Hepatocyte (in vitro differentiated cells): ENCODE measurements around the gene ZNF219. TPM values are rescaled to one million over a fixed set of nuclear protein-coding genes. Genes with fewer than 3 reads are reported as not detected.

Experiments
- DNase-seq: peaks from one replicate; pipeline ENCODE4 v3.0.0-alpha.2; 2016; ENCODE audit warnings: low spot score
- H2AFZ ChIP-seq: fragments of 200-600 bp; sonication (generic); 2 replicates; pipeline ENCODE4 v1.6.0; 2016; ENCODE audit warnings: antibody characterized with exemption, mild to moderate bottlenecking
- H3K27ac ChIP-seq: fragments of 200-600 bp; sonication (generic); 2 replicates; pipeline ENCODE4 v1.5.1; 2016; ENCODE audit warnings: mild to moderate bottlenecking
- H3K27me3 ChIP-seq: fragments of 200-600 bp; sonication (generic); 2 replicates; pipeline ENCODE4 v1.6.1; 2016
- H3K36me3 ChIP-seq: fragments of 200-600 bp; sonication (generic); replicated peaks from 2 replicates; pipeline ENCODE4 v1.5.1; 2016; ENCODE audit warnings: low read depth; ENCODE audit not compliant: insufficient read depth
- H3K4me1 ChIP-seq: fragments of 200-600 bp; sonication (generic); 2 replicates; pipeline ENCODE4 v1.5.1; 2016; ENCODE audit warnings: mild to moderate bottlenecking, moderate library complexity; ENCODE audit not compliant: insufficient read depth
- H3K4me2 ChIP-seq: fragments of 200-600 bp; sonication (generic); 2 replicates; pipeline ENCODE4 v1.6.0; 2016
- H3K4me3 ChIP-seq: fragments of 200-600 bp; sonication (generic); 2 replicates; pipeline ENCODE4 v1.5.1; 2016; ENCODE audit warnings: mild to moderate bottlenecking
- H3K79me2 ChIP-seq: fragments of 200-600 bp; sonication (generic); 2 replicates; pipeline ENCODE4 v1.6.0; 2017; ENCODE audit warnings: mild to moderate bottlenecking
- H3K9me2 ChIP-seq: fragments of 200-600 bp; sonication (generic); replicated peaks from 2 replicates; pipeline ENCODE4 v1.6.0; 2017; ENCODE audit warnings: mild to moderate bottlenecking; ENCODE audit not compliant: insufficient read depth
- H3K9me3 ChIP-seq: fragments of 200-600 bp; sonication (generic); 2 replicates; pipeline ENCODE4 v1.5.1; 2016; ENCODE audit warnings: low read depth, mild to moderate bottlenecking
- H4K20me1 ChIP-seq: fragments of 200-600 bp; sonication (generic); 2 replicates; pipeline ENCODE4 v1.6.0; 2016; ENCODE audit warnings: mild to moderate bottlenecking; ENCODE audit not compliant: insufficient read depth, poor library complexity, severe bottlenecking
- CTCF ChIP-seq: fragments of 200-600 bp; sonication (generic); IDR thresholded peaks from 2 replicates; pipeline ENCODE4 v1.5.1; 2016; ENCODE audit warnings: antibody characterized with exemption, mild to moderate bottlenecking; ENCODE audit not compliant: poor library complexity
- EZH2 ChIP-seq: fragments of 200-600 bp; sonication (generic); IDR thresholded peaks from 2 replicates; pipeline ENCODE4 v1.6.1; 2016; ENCODE audit warnings: antibody characterized with exemption, mild to moderate bottlenecking, borderline replicate concordance
- EZH2phosphoT487 ChIP-seq: fragments of 200-600 bp; sonication (generic); IDR thresholded peaks from one replicate; pipeline ENCODE4 v1.6.1; 2018; ENCODE audit warnings: antibody characterized with exemption, mild to moderate bottlenecking, low read depth, moderate library complexity; ENCODE audit not compliant: unreplicated experiment, severe bottlenecking
- WGBS: methylation state at CpG from one replicate; pipeline ENCODE4 v1.1.6; 2016; ENCODE audit warnings: low lambda C conversion rate; ENCODE audit errors: missing lambda C conversion rate; 5-methylcytosine and 5-hydroxymethylcytosine counted together
- polyA plus RNA-seq: library from polyadenylated mRNA; unstranded; fragments of >200 nt; fragmentation: Nextera tagmentation; extraction: Ambion mirVana; gene quantifications from 2 replicates; pipeline ENCODE4 v1.2.1, GENCODE V29; 2016
- total RNA-seq: library from RNA; depleted of rRNA; stranded (reverse); fragments of >200 nt; gene quantifications from 2 replicates; pipeline ENCODE4 v1.2.3, GENCODE V29; 2014

Gene ZNF219
- total and polyA plus RNA-seq, 2 experiments from 2014 or later: 25.1 to 29.5 TPM

GRCh38 chr14:21097636-21098075 lies 799 bp downstream of the ZNF219 start:
- H3K27ac ChIP-seq: peak overlapping the region; percentile 81
- H3K4me3 ChIP-seq: peak overlapping the region; percentile 42
- no peaks in the 10 kb centered on the region for H3K9me3 ChIP-seq
- TF ChIP-seq CTCF: no peak
- no peak for TF ChIP-seq EZH2
- no peak for TF ChIP-seq EZH2phosphoT487
- H4K20me1 ChIP-seq: peaks cover 11% of the 10 kb centered on the region
- DNase-seq: peak; percentile 65
- no peaks in the 10 kb centered on the region for H3K9me2 ChIP-seq
- H3K4me1 ChIP-seq: peaks cover 45% of the 10 kb centered on the region
- H3K27me3 ChIP-seq: no peaks in the 10 kb centered on the region
- H2AFZ ChIP-seq: no peak overlapping the region
- 7% methylated on average over 5 of the region's 19 CpGs for WGBS
- H3K79me2 ChIP-seq: peaks cover 55% of the 10 kb centered on the region
- peak overlapping the region; percentile 68 for H3K4me2 ChIP-seq
- no peaks in the 10 kb centered on the region for H3K36me3 ChIP-seq

GRCh38 chr14:21096978-21097635 lies 1.3 kb downstream of the ZNF219 start:
- Histone ChIP-seq H3K4me1 (peaks cover 39% of the 10 kb centered on the region), H3K79me2 (peaks cover 55% of the 10 kb centered on the region), H3K4me2 (peak overlapping the region; percentile 68), H4K20me1 (peaks cover 11% of the 10 kb centered on the region), H3K9me2 (no peaks in the 10 kb centered on the region), H3K36me3 (no peaks in the 10 kb centered on the region), H2AFZ (no peak overlapping the region), H3K27ac (peak overlapping the region; percentile 81), H3K4me3 (peak overlapping the region; percentile 42), H3K9me3 (no peaks in the 10 kb centered on the region), H3K27me3 (no peaks in the 10 kb centered on the region)
- 33% methylated on average over 10 of the region's 10 CpGs for WGBS
- TF ChIP-seq EZH2 (no peak), CTCF (no peak), EZH2phosphoT487 (no peak)
- no peak for DNase-seq

- Histone ChIP-seq H3K27me3 (no peaks in the 10 kb centered on the region), H3K4me1 (peaks cover 35% of the 10 kb centered on the region)
- no peak for TF ChIP-seq EZH2
- no peak for TF ChIP-seq CTCF
- no peak for TF ChIP-seq EZH2phosphoT487
Observed at GRCh38 chr14:21096438-21096837, 2.0 kb downstream of the ZNF219 start.

More at GRCh38 chr14:21096438-21096837, 2.0 kb downstream of the ZNF219 start:
- H3K79me2 ChIP-seq: peaks cover 57% of the 10 kb centered on the region
- peak overlapping the region; percentile 68 for H3K4me2 ChIP-seq
- peaks cover 11% of the 10 kb centered on the region for H4K20me1 ChIP-seq
- H3K9me3 ChIP-seq: no peaks in the 10 kb centered on the region
- WGBS: 81% methylated on average over 3 of the region's 3 CpGs
- H3K36me3 ChIP-seq: no peaks in the 10 kb centered on the region
- no peaks in the 10 kb centered on the region for H3K9me2 ChIP-seq
- no peak overlapping the region for H3K4me3 ChIP-seq
- no peak overlapping the region for H2AFZ ChIP-seq
- no peak for DNase-seq
- peak overlapping the region; percentile 81 for H3K27ac ChIP-seq
